ENCODE results near the gene IQGAP1.

IQGAP1 gene

GRCh38 chr15:90478846-90479481 lies 90.9 kb downstream of the IQGAP1 start:
- no peak overlapping the region for H3K27ac ChIP-seq (ENCODE audit: low read length)
- H3K9ac ChIP-seq (ENCODE audit: low read depth, low read length) = no peak overlapping the region
- no peak overlapping the region for H3K4me3 ChIP-seq (ENCODE audit: low read length)
- H3K27me3 ChIP-seq (ENCODE audit: insufficient read depth, low read length) = no peaks in the 10 kb centered on the region
- H3K9me3 ChIP-seq (ENCODE audit: insufficient read depth, low read depth, low read length) = no peaks in the 10 kb centered on the region
- H3K36me3 ChIP-seq (ENCODE audit: insufficient read depth, low read depth, low read length) = peaks cover 74% of the 10 kb centered on the region
- H3K4me1 ChIP-seq (ENCODE audit: insufficient read depth, low read length) = no peaks in the 10 kb centered on the region

GRCh38 chr15:90479656-90480055 lies 91.6 kb downstream of the IQGAP1 start:
- H3K4me1 ChIP-seq (ENCODE audit: insufficient read depth, low read length) = no peaks in the 10 kb centered on the region
- no peaks in the 10 kb centered on the region for H3K27me3 ChIP-seq (ENCODE audit: insufficient read depth, low read length)
- H3K4me3 ChIP-seq (ENCODE audit: low read length) = no peak overlapping the region
- H3K27ac ChIP-seq (ENCODE audit: low read length) = no peak overlapping the region
- peaks cover 71% of the 10 kb centered on the region for H3K36me3 ChIP-seq (ENCODE audit: insufficient read depth, low read depth, low read length)
- no peak overlapping the region for H3K9ac ChIP-seq (ENCODE audit: low read depth, low read length)
- no peaks in the 10 kb centered on the region for H3K9me3 ChIP-seq (ENCODE audit: insufficient read depth, low read depth, low read length)

GRCh38 chr15:90481023-90481422 lies 93.0 kb downstream of the IQGAP1 start:
- Histone ChIP-seq H3K9ac (ENCODE audit: low read depth, low read length) (no peak overlapping the region), H3K9me3 (ENCODE audit: insufficient read depth, low read depth, low read length) (no peaks in the 10 kb centered on the region), H3K27me3 (ENCODE audit: insufficient read depth, low read length) (no peaks in the 10 kb centered on the region), H3K36me3 (ENCODE audit: insufficient read depth, low read depth, low read length) (peaks cover 75% of the 10 kb centered on the region), H3K4me3 (ENCODE audit: low read length) (no peak overlapping the region), H3K4me1 (ENCODE audit: insufficient read depth, low read length) (no peaks in the 10 kb centered on the region), H3K27ac (ENCODE audit: low read length) (no peak overlapping the region)

- no peak overlapping the region for H3K9ac ChIP-seq (ENCODE audit: low read depth, low read length)
- H3K9me3 ChIP-seq (ENCODE audit: insufficient read depth, low read depth, low read length) = no peaks in the 10 kb centered on the region
- no peak overlapping the region for H3K27ac ChIP-seq (ENCODE audit: low read length)
- H3K27me3 ChIP-seq (ENCODE audit: insufficient read depth, low read length) = no peaks in the 10 kb centered on the region
- peaks cover 75% of the 10 kb centered on the region for H3K36me3 ChIP-seq (ENCODE audit: insufficient read depth, low read depth, low read length)
- H3K4me1 ChIP-seq (ENCODE audit: insufficient read depth, low read length) = no peaks in the 10 kb centered on the region
- no peak overlapping the region for H3K4me3 ChIP-seq (ENCODE audit: low read length)
These were observed 94.3 kb downstream of the IQGAP1 start for GRCh38 chr15:90482124-90483011.

GRCh38 chr15:90483012-90483307 lies 94.9 kb downstream of the IQGAP1 start:
- H3K4me1 ChIP-seq (ENCODE audit: insufficient read depth, low read length) = no peaks in the 10 kb centered on the region
- no peaks in the 10 kb centered on the region for H3K9me3 ChIP-seq (ENCODE audit: insufficient read depth, low read depth, low read length)
- no peaks in the 10 kb centered on the region for H3K27me3 ChIP-seq (ENCODE audit: insufficient read depth, low read length)
- peaks cover 72% of the 10 kb centered on the region for H3K36me3 ChIP-seq (ENCODE audit: insufficient read depth, low read depth, low read length)
- H3K27ac ChIP-seq (ENCODE audit: low read length) = no peak overlapping the region
- no peak overlapping the region for H3K9ac ChIP-seq (ENCODE audit: low read depth, low read length)
- H3K4me3 ChIP-seq (ENCODE audit: low read length) = no peak overlapping the region

- no peaks in the 10 kb centered on the region for H3K27me3 ChIP-seq (ENCODE audit: insufficient read depth, low read length)
- H3K4me1 ChIP-seq (ENCODE audit: insufficient read depth, low read length) = no peaks in the 10 kb centered on the region
- H3K9ac ChIP-seq (ENCODE audit: low read depth, low read length) = no peak overlapping the region
- H3K27ac ChIP-seq (ENCODE audit: low read length) = no peak overlapping the region
- H3K4me3 ChIP-seq (ENCODE audit: low read length) = no peak overlapping the region
- H3K36me3 ChIP-seq (ENCODE audit: insufficient read depth, low read depth, low read length) = peaks cover 70% of the 10 kb centered on the region
- H3K9me3 ChIP-seq (ENCODE audit: insufficient read depth, low read depth, low read length) = no peaks in the 10 kb centered on the region
These were observed 95.6 kb downstream of the IQGAP1 start for GRCh38 chr15:90483637-90484036.

- Histone ChIP-seq H3K4me1 (ENCODE audit: insufficient read depth, low read length) (no peaks in the 10 kb centered on the region), H3K9ac (ENCODE audit: low read depth, low read length) (no peak overlapping the region), H3K27ac (ENCODE audit: low read length) (no peak overlapping the region), H3K4me3 (ENCODE audit: low read length) (no peak overlapping the region), H3K36me3 (ENCODE audit: insufficient read depth, low read depth, low read length) (peaks cover 82% of the 10 kb centered on the region), H3K27me3 (ENCODE audit: insufficient read depth, low read length) (no peaks in the 10 kb centered on the region), H3K9me3 (ENCODE audit: insufficient read depth, low read depth, low read length) (no peaks in the 10 kb centered on the region)
These were observed 99.1 kb downstream of the IQGAP1 start for GRCh38 chr15:90487186-90487585.

GRCh38 chr15:90489514-90489913 lies 101.5 kb downstream of the IQGAP1 start:
- Histone ChIP-seq H3K36me3 (ENCODE audit: insufficient read depth, low read depth, low read length) (peaks cover 86% of the 10 kb centered on the region), H3K9me3 (ENCODE audit: insufficient read depth, low read depth, low read length) (no peaks in the 10 kb centered on the region), H3K4me3 (ENCODE audit: low read length) (no peak overlapping the region), H3K4me1 (ENCODE audit: insufficient read depth, low read length) (no peaks in the 10 kb centered on the region), H3K9ac (ENCODE audit: low read depth, low read length) (no peak overlapping the region), H3K27me3 (ENCODE audit: insufficient read depth, low read length) (no peaks in the 10 kb centered on the region), H3K27ac (ENCODE audit: low read length) (no peak overlapping the region)

GRCh38 chr15:90489944-90490343 lies 101.9 kb downstream of the IQGAP1 start:
- H3K27ac ChIP-seq (ENCODE audit: low read length) = no peak overlapping the region
- H3K9me3 ChIP-seq (ENCODE audit: insufficient read depth, low read depth, low read length) = no peaks in the 10 kb centered on the region
- H3K4me3 ChIP-seq (ENCODE audit: low read length) = no peak overlapping the region
- no peaks in the 10 kb centered on the region for H3K4me1 ChIP-seq (ENCODE audit: insufficient read depth, low read length)
- H3K27me3 ChIP-seq (ENCODE audit: insufficient read depth, low read length) = no peaks in the 10 kb centered on the region
- H3K36me3 ChIP-seq (ENCODE audit: insufficient read depth, low read depth, low read length) = peaks cover 88% of the 10 kb centered on the region
- no peak overlapping the region for H3K9ac ChIP-seq (ENCODE audit: low read depth, low read length)

GRCh38 chr15:90493647-90494046 lies 105.6 kb downstream of the IQGAP1 start:
- H3K9ac ChIP-seq (ENCODE audit: low read depth, low read length) = no peak overlapping the region
- H3K9me3 ChIP-seq (ENCODE audit: insufficient read depth, low read depth, low read length) = no peaks in the 10 kb centered on the region
- no peaks in the 10 kb centered on the region for H3K27me3 ChIP-seq (ENCODE audit: insufficient read depth, low read length)
- no peak overlapping the region for H3K27ac ChIP-seq (ENCODE audit: low read length)
- H3K4me3 ChIP-seq (ENCODE audit: low read length) = no peak overlapping the region
- H3K36me3 ChIP-seq (ENCODE audit: insufficient read depth, low read depth, low read length) = peaks cover 82% of the 10 kb centered on the region
- H3K4me1 ChIP-seq (ENCODE audit: insufficient read depth, low read length) = no peaks in the 10 kb centered on the region

GRCh38 chr15:90495067-90495466 lies 107.0 kb downstream of the IQGAP1 start:
- Histone ChIP-seq H3K36me3 (ENCODE audit: insufficient read depth, low read depth, low read length) (peaks cover 81% of the 10 kb centered on the region), H3K9ac (ENCODE audit: low read depth, low read length) (no peak overlapping the region), H3K27ac (ENCODE audit: low read length) (no peak overlapping the region), H3K9me3 (ENCODE audit: insufficient read depth, low read depth, low read length) (no peaks in the 10 kb centered on the region), H3K4me3 (ENCODE audit: low read length) (no peak overlapping the region), H3K4me1 (ENCODE audit: insufficient read depth, low read length) (no peaks in the 10 kb centered on the region), H3K27me3 (ENCODE audit: insufficient read depth, low read length) (no peaks in the 10 kb centered on the region)

GRCh38 chr15:90496791-90497190 lies 108.7 kb downstream of the IQGAP1 start:
- Histone ChIP-seq H3K27ac (ENCODE audit: low read length) (no peak overlapping the region), H3K4me3 (ENCODE audit: low read length) (no peak overlapping the region), H3K27me3 (ENCODE audit: insufficient read depth, low read length) (no peaks in the 10 kb centered on the region), H3K36me3 (ENCODE audit: insufficient read depth, low read depth, low read length) (peaks cover 84% of the 10 kb centered on the region), H3K9ac (ENCODE audit: low read depth, low read length) (no peak overlapping the region), H3K9me3 (ENCODE audit: insufficient read depth, low read depth, low read length) (no peaks in the 10 kb centered on the region), H3K4me1 (ENCODE audit: insufficient read depth, low read length) (no peaks in the 10 kb centered on the region)
